SU-DHL-6 (cell line): ENCODE measurements around the gene ARL5A.

Experiments used
- H2AFZ ChIP-seq: fragments of 200-600 bp; sonication (generic); 2 replicates; pipeline ENCODE4 v1.6.1; 2014; ENCODE audit warnings: low read depth, mild to moderate bottlenecking, moderate library complexity, mixed read lengths, antibody characterized with exemption, low read length; ENCODE audit not compliant: severe bottlenecking
- H3F3A ChIP-seq: fragments of 200-600 bp; shearing (Covaris generic); 2 replicates; pipeline ENCODE4 v1.6.0; 2016; ENCODE audit warnings: antibody characterized with exemption, mild to moderate bottlenecking; ENCODE audit not compliant: insufficient read depth
- H3K27ac ChIP-seq: fragments of 200-600 bp; sonication (generic); 2 replicates; pipeline ENCODE4 v1.5.1; 2016; ENCODE audit warnings: low read depth, mild to moderate bottlenecking, low read length, moderate library complexity, mixed read lengths
- H3K27me3 ChIP-seq: fragments of 200-600 bp; sonication (generic), shearing (Covaris generic); 2 replicates; pipeline ENCODE4 v1.6.0; 2014; ENCODE audit warnings: mild to moderate bottlenecking, low read length
- H3K36me3 ChIP-seq: fragments of 200-600 bp; sonication (generic); 2 replicates; pipeline ENCODE4 v1.6.1; 2014; ENCODE audit warnings: mild to moderate bottlenecking, low read length, mixed read lengths
- H3K4me2 ChIP-seq: fragments of 300-600, 200-600 bp; shearing (Covaris generic), sonication (generic); 2 replicates; pipeline ENCODE4 v1.6.0; 2014; ENCODE audit warnings: low read length, low read depth, mild to moderate bottlenecking; ENCODE audit not compliant: poor library complexity, severe bottlenecking
- H3K4me3 ChIP-seq: fragments of 200-600 bp; sonication (generic); 2 replicates; pipeline ENCODE4 v1.5.1; 2014; ENCODE audit warnings: antibody characterized with exemption, low read length, mild to moderate bottlenecking, mixed read lengths; ENCODE audit not compliant: insufficient read depth, poor library complexity, severe bottlenecking
- H3K79me2 ChIP-seq: fragments of 200-600 bp; sonication (generic); 2 replicates; pipeline ENCODE4 v1.6.1; 2014; ENCODE audit warnings: mild to moderate bottlenecking, low read length, moderate library complexity; ENCODE audit not compliant: insufficient read depth
- H3K9ac ChIP-seq: fragments of 200-600 bp; sonication (generic); 2 replicates; pipeline ENCODE4 v1.7.0; 2014; ENCODE audit warnings: mild to moderate bottlenecking, low read length
- H3K9me2 ChIP-seq: fragments of 200-600 bp; sonication (generic); replicated peaks from 2 replicates; pipeline ENCODE4 v1.6.1; 2014; ENCODE audit warnings: low read length; ENCODE audit not compliant: insufficient read depth
- H3K9me3 ChIP-seq: fragments of 200-600 bp; sonication (generic); 2 replicates; pipeline ENCODE4 v1.6.1; 2014; ENCODE audit warnings: low read length, mixed read lengths; ENCODE audit not compliant: insufficient read depth
- H4K20me1 ChIP-seq: fragments of 200-600 bp; sonication (generic); 2 replicates; pipeline ENCODE4 v1.6.1; 2014; ENCODE audit warnings: low read depth, mild to moderate bottlenecking, antibody characterized with exemption, low read length, moderate library complexity, mixed read lengths
- CTCF ChIP-seq: fragments of 200-600 bp; sonication (generic); IDR thresholded peaks from one replicate; pipeline ENCODE4 v1.5.1; 2017; ENCODE audit warnings: antibody characterized with exemption, mild to moderate bottlenecking, low read length, moderate library complexity; ENCODE audit not compliant: insufficient read depth, poor library complexity, severe bottlenecking
- EZH2phosphoT487 ChIP-seq: fragments of 200-600 bp; sonication (generic), shearing (Covaris generic); conservative IDR thresholded peaks from 2 replicates; pipeline ENCODE4 v1.6.1; 2018; ENCODE audit warnings: mild to moderate bottlenecking, antibody characterized with exemption, low read length, moderate library complexity, mixed read lengths

The ARL5A gene

GRCh38 chr2:151786077-151786476 is 42.1 kb downstream of the ARL5A start:
- TF ChIP-seq CTCF = no peak
- no peak for TF ChIP-seq EZH2phosphoT487
- Histone ChIP-seq H3K27me3 (no peaks in the 10 kb centered on the region), H3K9me2 (no peaks in the 10 kb centered on the region), H3K4me3 (no peak overlapping the region), H3K9ac (no peak overlapping the region), H3K4me2 (no peak overlapping the region), H4K20me1 (no peaks in the 10 kb centered on the region), H3K79me2 (no peaks in the 10 kb centered on the region), H2AFZ (no peak overlapping the region), H3K9me3 (no peaks in the 10 kb centered on the region), H3F3A (no peaks in the 10 kb centered on the region; the same call in 1 of the 2 replicates), H3K36me3 (peaks cover 3% of the 10 kb centered on the region; the same call in 1 of the 2 replicates), H3K27ac (no peak overlapping the region)

GRCh38 chr2:151783133-151783520 is 45.1 kb downstream of the ARL5A start:
- Histone ChIP-seq H3K9me2 (no peaks in the 10 kb centered on the region), H3K36me3 (peaks cover 7% of the 10 kb centered on the region; the same call in 1 of the 2 replicates), H3F3A (no peaks in the 10 kb centered on the region), H3K9me3 (no peaks in the 10 kb centered on the region), H2AFZ (no peak overlapping the region), H3K4me2 (no peak overlapping the region), H3K9ac (no peak overlapping the region), H4K20me1 (no peaks in the 10 kb centered on the region), H3K27me3 (no peaks in the 10 kb centered on the region), H3K4me3 (no peak overlapping the region), H3K27ac (no peak overlapping the region), H3K79me2 (no peaks in the 10 kb centered on the region)
- no peak for TF ChIP-seq CTCF

GRCh38 chr2:151782378-151783132 is 45.7 kb downstream of the ARL5A start:
- H3K9ac ChIP-seq = no peak overlapping the region
- no peaks in the 10 kb centered on the region for H3K9me3 ChIP-seq
- no peak overlapping the region for H3K4me2 ChIP-seq
- H3K4me3 ChIP-seq = no peak overlapping the region
- H3F3A ChIP-seq = no peaks in the 10 kb centered on the region
- H4K20me1 ChIP-seq = no peaks in the 10 kb centered on the region
- TF ChIP-seq CTCF (no peak), EZH2phosphoT487 (no peak)
- H3K27ac ChIP-seq = no peak overlapping the region
- H3K9me2 ChIP-seq = no peaks in the 10 kb centered on the region
- H3K79me2 ChIP-seq = no peaks in the 10 kb centered on the region
- H2AFZ ChIP-seq = no peak overlapping the region
- no peaks in the 10 kb centered on the region for H3K27me3 ChIP-seq
- H3K36me3 ChIP-seq = peaks cover 7% of the 10 kb centered on the region; the same call in 1 of the 2 replicates
